ENCODE results near the gene ELAVL3.

GRCh38 chr19:11496391-11497163 is 15.7 kb upstream of the ELAVL3 start:
- TF ChIP-seq SP1 (IDR thresholded peaks at IDR 0.05) (no peak), L3MBTL2 (conservative IDR thresholded peaks at IDR 0.05) (no peak), PKNOX1 (IDR thresholded peaks at IDR 0.05) (no peak)

Measured in HEK293T (cell line).